GM12878 (cell line): ENCODE results near the gene DERA.
"Not testable (repeated sequence)": the region's sequence is repeated elsewhere in the genome, so short reads cannot be mapped to it uniquely, and the experiment has no call there.

Source experiments
- EP300 ChIP-seq, 2 experiments: fragments of 150-350 bp in 1 of 2; IDR thresholded peaks; 2 replicates each; pipeline ENCODE4 v1.6.1; 2011 to 2012; ENCODE audit warnings: low read depth in 2 of 2, low read length in 2 of 2, borderline replicate concordance in 1 of 2, improper control_type of control experiment in 1 of 2, inconsistent platforms in 1 of 2; ENCODE audit not compliant: control insufficient read depth in 1 of 2
- EZH2 ChIP-seq: IDR thresholded peaks from 2 replicates; pipeline ENCODE4 v1.6.1; 2012; ENCODE audit warnings: low read depth, mild to moderate bottlenecking, control low read depth, inconsistent platforms, low read length, borderline replicate concordance; ENCODE audit not compliant: control insufficient read depth
- HDAC2 ChIP-seq: fragments of 200-600 bp; sonication (generic); IDR thresholded peaks from 2 replicates; pipeline ENCODE4 v1.6.1; 2017
- POLR2A ChIP-seq: IDR thresholded peaks from 2 replicates; pipeline ENCODE4 v1.6.1; 2011; ENCODE audit warnings: low read depth, mild to moderate bottlenecking, low read length
- RAD21 ChIP-seq: IDR thresholded peaks from 2 replicates; pipeline ENCODE4 v1.6.1; 2011; ENCODE audit warnings: mild to moderate bottlenecking, low read depth, low read length, moderate library complexity; ENCODE audit not compliant: insufficient read depth
- SRF ChIP-seq, 2 experiments: IDR thresholded peaks; 2 replicates each; pipeline ENCODE4 v1.6.1; 2011; ENCODE audit warnings: low read depth in 2 of 2, low read length in 2 of 2, mild to moderate bottlenecking in 1 of 2, moderate library complexity in 1 of 2
- TF ChIP-seq, protein P1 (sequence below): IDR thresholded peaks from 2 replicates; pipeline ENCODE4 v1.6.1; 2012; ENCODE audit warnings: mild to moderate bottlenecking, low read depth, low read length
- TF ChIP-seq, protein P2 (sequence below), 3 experiments: IDR thresholded peaks in 2 of 3; conservative IDR thresholded peaks in 1 of 3; 2 replicates each; pipeline ENCODE4 v1.5.1; 2011; ENCODE audit warnings: low read depth in 3 of 3, low read length in 3 of 3, mild to moderate bottlenecking in 3 of 3, control low read depth in 2 of 3, moderate library complexity in 2 of 3, inconsistent platforms in 1 of 3, mixed read lengths in 1 of 3; ENCODE audit not compliant: control insufficient read depth in 2 of 3, insufficient read depth in 1 of 3; ENCODE audit errors: extremely low read depth in 1 of 3
- TF ChIP-seq, protein P3 (sequence below): IDR thresholded peaks from 2 replicates; pipeline ENCODE4 v1.6.1; 2011; ENCODE audit warnings: low read depth, low read length, improper control_type of control experiment, borderline replicate concordance

DNA sequence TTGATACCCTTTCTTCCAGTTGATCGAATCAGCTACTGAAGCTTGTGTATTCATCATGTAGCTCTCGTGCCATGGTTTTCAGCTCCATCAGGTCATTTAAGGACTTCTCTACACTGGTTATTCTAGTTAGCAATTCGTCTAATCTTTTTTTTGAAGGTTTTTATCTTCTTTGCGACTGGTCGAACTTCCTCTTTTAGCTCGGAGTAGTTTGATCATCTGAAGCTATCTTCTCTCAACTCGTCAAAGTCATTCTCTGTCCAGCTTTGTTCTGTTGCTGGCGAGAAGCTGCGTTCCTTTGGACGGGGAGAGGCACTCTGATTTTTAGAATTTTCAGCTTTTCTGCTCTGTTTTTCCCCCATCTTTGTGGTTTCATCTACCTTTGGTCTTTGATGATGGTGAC lies 37.3 kb downstream of the DERA start:
- TF ChIP-seq, protein P1, sequence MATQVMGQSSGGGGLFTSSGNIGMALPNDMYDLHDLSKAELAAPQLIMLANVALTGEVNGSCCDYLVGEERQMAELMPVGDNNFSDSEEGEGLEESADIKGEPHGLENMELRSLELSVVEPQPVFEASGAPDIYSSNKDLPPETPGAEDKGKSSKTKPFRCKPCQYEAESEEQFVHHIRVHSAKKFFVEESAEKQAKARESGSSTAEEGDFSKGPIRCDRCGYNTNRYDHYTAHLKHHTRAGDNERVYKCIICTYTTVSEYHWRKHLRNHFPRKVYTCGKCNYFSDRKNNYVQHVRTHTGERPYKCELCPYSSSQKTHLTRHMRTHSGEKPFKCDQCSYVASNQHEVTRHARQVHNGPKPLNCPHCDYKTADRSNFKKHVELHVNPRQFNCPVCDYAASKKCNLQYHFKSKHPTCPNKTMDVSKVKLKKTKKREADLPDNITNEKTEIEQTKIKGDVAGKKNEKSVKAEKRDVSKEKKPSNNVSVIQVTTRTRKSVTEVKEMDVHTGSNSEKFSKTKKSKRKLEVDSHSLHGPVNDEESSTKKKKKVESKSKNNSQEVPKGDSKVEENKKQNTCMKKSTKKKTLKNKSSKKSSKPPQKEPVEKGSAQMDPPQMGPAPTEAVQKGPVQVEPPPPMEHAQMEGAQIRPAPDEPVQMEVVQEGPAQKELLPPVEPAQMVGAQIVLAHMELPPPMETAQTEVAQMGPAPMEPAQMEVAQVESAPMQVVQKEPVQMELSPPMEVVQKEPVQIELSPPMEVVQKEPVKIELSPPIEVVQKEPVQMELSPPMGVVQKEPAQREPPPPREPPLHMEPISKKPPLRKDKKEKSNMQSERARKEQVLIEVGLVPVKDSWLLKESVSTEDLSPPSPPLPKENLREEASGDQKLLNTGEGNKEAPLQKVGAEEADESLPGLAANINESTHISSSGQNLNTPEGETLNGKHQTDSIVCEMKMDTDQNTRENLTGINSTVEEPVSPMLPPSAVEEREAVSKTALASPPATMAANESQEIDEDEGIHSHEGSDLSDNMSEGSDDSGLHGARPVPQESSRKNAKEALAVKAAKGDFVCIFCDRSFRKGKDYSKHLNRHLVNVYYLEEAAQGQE = not testable (repeated sequence)
- not testable (repeated sequence) for TF ChIP-seq HDAC2; POLR2A; RAD21; SRF (IDR thresholded peaks at IDR 0.05; ENCODE audit: low read depth in 2 of 2, low read length in 2 of 2); EP300 (IDR thresholded peaks at IDR 0.05; ENCODE audit: borderline replicate concordance in 1 of 2, control insufficient read depth in 1 of 2, low read depth in 2 of 2, low read length in 2 of 2); EZH2
- TF ChIP-seq, protein P2, sequence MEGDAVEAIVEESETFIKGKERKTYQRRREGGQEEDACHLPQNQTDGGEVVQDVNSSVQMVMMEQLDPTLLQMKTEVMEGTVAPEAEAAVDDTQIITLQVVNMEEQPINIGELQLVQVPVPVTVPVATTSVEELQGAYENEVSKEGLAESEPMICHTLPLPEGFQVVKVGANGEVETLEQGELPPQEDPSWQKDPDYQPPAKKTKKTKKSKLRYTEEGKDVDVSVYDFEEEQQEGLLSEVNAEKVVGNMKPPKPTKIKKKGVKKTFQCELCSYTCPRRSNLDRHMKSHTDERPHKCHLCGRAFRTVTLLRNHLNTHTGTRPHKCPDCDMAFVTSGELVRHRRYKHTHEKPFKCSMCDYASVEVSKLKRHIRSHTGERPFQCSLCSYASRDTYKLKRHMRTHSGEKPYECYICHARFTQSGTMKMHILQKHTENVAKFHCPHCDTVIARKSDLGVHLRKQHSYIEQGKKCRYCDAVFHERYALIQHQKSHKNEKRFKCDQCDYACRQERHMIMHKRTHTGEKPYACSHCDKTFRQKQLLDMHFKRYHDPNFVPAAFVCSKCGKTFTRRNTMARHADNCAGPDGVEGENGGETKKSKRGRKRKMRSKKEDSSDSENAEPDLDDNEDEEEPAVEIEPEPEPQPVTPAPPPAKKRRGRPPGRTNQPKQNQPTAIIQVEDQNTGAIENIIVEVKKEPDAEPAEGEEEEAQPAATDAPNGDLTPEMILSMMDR (IDR thresholded peaks at IDR 0.05 in 2 of 3, conservative IDR thresholded peaks at IDR 0.05 in 1 of 3; ENCODE audit: control insufficient read depth in 2 of 3, extremely low read depth in 1 of 3, insufficient read depth in 1 of 3, low read depth in 3 of 3, low read length in 3 of 3) = not testable (repeated sequence)
- TF ChIP-seq, protein P3, sequence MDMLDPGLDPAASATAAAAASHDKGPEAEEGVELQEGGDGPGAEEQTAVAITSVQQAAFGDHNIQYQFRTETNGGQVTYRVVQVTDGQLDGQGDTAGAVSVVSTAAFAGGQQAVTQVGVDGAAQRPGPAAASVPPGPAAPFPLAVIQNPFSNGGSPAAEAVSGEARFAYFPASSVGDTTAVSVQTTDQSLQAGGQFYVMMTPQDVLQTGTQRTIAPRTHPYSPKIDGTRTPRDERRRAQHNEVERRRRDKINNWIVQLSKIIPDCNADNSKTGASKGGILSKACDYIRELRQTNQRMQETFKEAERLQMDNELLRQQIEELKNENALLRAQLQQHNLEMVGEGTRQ = not testable (repeated sequence)
